ENCODE data around the gene PARD3B. TPM values are rescaled to one million over a fixed set of nuclear protein-coding genes. Genes with fewer than 3 reads are reported as not detected.

Gene PARD3B
- total RNA-seq, 1 experiment from 2014 or later: 2.0 TPM

DNA sequence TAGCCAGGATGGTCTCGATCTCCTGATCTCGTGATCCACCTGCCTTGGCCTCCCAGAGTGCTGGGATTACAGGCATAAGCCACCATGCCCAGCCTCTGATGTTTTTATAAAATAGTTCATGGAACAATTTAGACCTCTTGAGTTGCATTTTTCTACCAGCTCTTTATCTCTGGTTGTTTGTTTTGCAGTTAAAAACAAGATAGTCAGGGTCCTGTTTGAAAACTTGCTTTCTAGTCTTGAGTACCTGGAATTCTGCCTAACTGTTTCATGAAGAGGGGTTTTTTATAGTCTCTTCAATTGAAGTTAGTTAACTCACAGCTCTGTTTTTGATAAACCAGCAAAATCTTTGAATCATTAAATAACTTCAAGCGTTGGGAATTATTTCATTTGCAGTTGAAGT lies 244.8 kb downstream of the PARD3B start:
- no peaks in the 10 kb centered on the region for H3K79me2 ChIP-seq (ENCODE audit: insufficient read depth, low read length)
- ChIA-PET POLR2A (no interaction called here), RAD21 (ENCODE audit: low non-redundant PET in 1 of 2, low total read pairs in 2 of 2, uncharacterized antibody in 2 of 2, unreplicated experiment in 2 of 2) (no interaction called here), CTCF (no interaction called here)
- DNase-seq (ENCODE audit: low read depth, low spot score) (no peak), ATAC-seq (no peak)
- no peak overlapping the region for H2AFZ ChIP-seq (ENCODE audit: low read depth, low read length, poor library complexity, severe bottlenecking)
- H3K27me3 ChIP-seq (ENCODE audit: insufficient read depth, low read length): no peaks in the 10 kb centered on the region
- H3K9me2 ChIP-seq (ENCODE audit: insufficient read depth): no peaks in the 10 kb centered on the region
- H3K4me2 ChIP-seq (ENCODE audit: low read length): no peak overlapping the region
- intact Hi-C loops (cut with micrococcal nuclease): no loop called here
- H3K4me3 ChIP-seq (replicated peaks in 1 of 2; ENCODE audit: low read depth in 1 of 2, low read length in 2 of 2): no peak overlapping the region
- H3K36me3 ChIP-seq (ENCODE audit: control insufficient read depth in 1 of 2, insufficient read depth in 2 of 2, low read length in 2 of 2): no peaks in the 10 kb centered on the region
- no peaks in the 10 kb centered on the region for H3K9me3 ChIP-seq (ENCODE audit: control insufficient read depth in 1 of 2, insufficient read depth in 1 of 2, low read depth in 1 of 2, low read length in 2 of 2)
- no peak overlapping the region for H3K27ac ChIP-seq (ENCODE audit: low read depth, low read length)
- no peak overlapping the region for H3K9ac ChIP-seq (ENCODE audit: low read length)
- TF ChIP-seq SP1 (IDR thresholded peaks at IDR 0.05; ENCODE audit: low read depth) (no peak), POLR2A (IDR thresholded peaks at IDR 0.05; ENCODE audit: borderline replicate concordance, extremely low read depth, insufficient read depth, insufficient read length) (no peak), FOSL1 (IDR thresholded peaks at IDR 0.05; ENCODE audit: low read depth) (no peak), JUND (IDR thresholded peaks at IDR 0.05) (no peak), EZH2 (IDR thresholded peaks at IDR 0.05) (no peak), TCF7L2 (IDR thresholded peaks at IDR 0.05; ENCODE audit: borderline replicate concordance, extremely low read depth, insufficient read depth, insufficient read length) (no peak), EGR1 (IDR thresholded peaks at IDR 0.05; ENCODE audit: low read depth) (no peak), ELF1 (IDR thresholded peaks at IDR 0.05; ENCODE audit: borderline replicate concordance, low read depth) (no peak), SIN3A (IDR thresholded peaks at IDR 0.05; ENCODE audit: low read depth) (no peak), SRF (IDR thresholded peaks at IDR 0.05; ENCODE audit: low read depth) (no peak)
- TF ChIP-seq, protein P1, sequence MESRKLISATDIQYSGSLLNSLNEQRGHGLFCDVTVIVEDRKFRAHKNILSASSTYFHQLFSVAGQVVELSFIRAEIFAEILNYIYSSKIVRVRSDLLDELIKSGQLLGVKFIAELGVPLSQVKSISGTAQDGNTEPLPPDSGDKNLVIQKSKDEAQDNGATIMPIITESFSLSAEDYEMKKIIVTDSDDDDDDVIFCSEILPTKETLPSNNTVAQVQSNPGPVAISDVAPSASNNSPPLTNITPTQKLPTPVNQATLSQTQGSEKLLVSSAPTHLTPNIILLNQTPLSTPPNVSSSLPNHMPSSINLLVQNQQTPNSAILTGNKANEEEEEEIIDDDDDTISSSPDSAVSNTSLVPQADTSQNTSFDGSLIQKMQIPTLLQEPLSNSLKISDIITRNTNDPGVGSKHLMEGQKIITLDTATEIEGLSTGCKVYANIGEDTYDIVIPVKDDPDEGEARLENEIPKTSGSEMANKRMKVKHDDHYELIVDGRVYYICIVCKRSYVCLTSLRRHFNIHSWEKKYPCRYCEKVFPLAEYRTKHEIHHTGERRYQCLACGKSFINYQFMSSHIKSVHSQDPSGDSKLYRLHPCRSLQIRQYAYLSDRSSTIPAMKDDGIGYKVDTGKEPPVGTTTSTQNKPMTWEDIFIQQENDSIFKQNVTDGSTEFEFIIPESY (IDR thresholded peaks at IDR 0.05; ENCODE audit: extremely low read depth, insufficient replicate concordance, low read length): no peak
- TF ChIP-seq, protein P2, sequence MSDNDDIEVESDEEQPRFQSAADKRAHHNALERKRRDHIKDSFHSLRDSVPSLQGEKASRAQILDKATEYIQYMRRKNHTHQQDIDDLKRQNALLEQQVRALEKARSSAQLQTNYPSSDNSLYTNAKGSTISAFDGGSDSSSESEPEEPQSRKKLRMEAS (IDR thresholded peaks at IDR 0.05): no peak
- no peaks in the 10 kb centered on the region for H4K20me1 ChIP-seq (ENCODE audit: insufficient read depth)
- H3K4me1 ChIP-seq (ENCODE audit: control insufficient read depth in 1 of 2, insufficient read depth in 2 of 2, low read length in 2 of 2): no peaks in the 10 kb centered on the region
- no TSS peak for BruUV-seq (replicated peaks)
